ENCODE measurements around the gene CABCOCO1. TPM values are rescaled to one million over a fixed set of nuclear protein-coding genes. Genes with fewer than 3 reads are reported as not detected.
"Not testable (repeated sequence)": the region's sequence is repeated elsewhere in the genome, so short reads cannot be mapped to it uniquely, and the experiment has no call there.

CABCOCO1 gene
- total RNA-seq, 4 donors from 2014 or later: 0.45 to 0.54 TPM; not detected in 2

GRCh38 chr10:61735882-61736281, 73.2 kb downstream of the CABCOCO1 start:
- H3K4me3 ChIP-seq (replicated peaks in 1 of 3): no peak overlapping the region
- no peaks in the 10 kb centered on the region for H3K9me3 ChIP-seq
- WGBS, 2 donors: 94 to 97% methylated on average over 3 of the region's 3 CpGs
- H3K27ac ChIP-seq: no peak overlapping the region
- no peaks in the 10 kb centered on the region for H3K36me3 ChIP-seq
- intact Hi-C loops (cut with DNase I): no loop called here
- no peaks in the 10 kb centered on the region for H3K27me3 ChIP-seq
- no peak for DNase-seq
- TF ChIP-seq CTCF (IDR thresholded peaks at IDR 0.05): no peak
- TF ChIP-seq POLR2A (IDR thresholded peaks at IDR 0.05): no peak
- no peaks in the 10 kb centered on the region for H3K4me1 ChIP-seq

GRCh38 chr10:61737455-61737854, 74.7 kb downstream of the CABCOCO1 start:
- intact Hi-C loops (cut with DNase I); H3K4me3 ChIP-seq (replicated peaks in 1 of 3); H3K36me3 ChIP-seq; H3K4me1 ChIP-seq; H3K27me3 ChIP-seq; H3K9me3 ChIP-seq; DNase-seq; H3K27ac ChIP-seq: not testable (repeated sequence)
- 94% methylated on average over 6 of the region's 6 CpGs for WGBS, 2 donors

GRCh38 chr10:61742812-61743211, 80.1 kb downstream of the CABCOCO1 start:
- no peak for DNase-seq
- TF ChIP-seq POLR2A (IDR thresholded peaks at IDR 0.05): no peak
- TF ChIP-seq CTCF (IDR thresholded peaks at IDR 0.05): no peak
- Histone ChIP-seq H3K27me3 (no peaks in the 10 kb centered on the region), H3K4me1 (peaks cover 1 to 11% of the 10 kb centered on the region in 2 donors), H3K27ac (no peak overlapping the region), H3K4me3 (replicated peaks in 1 of 3) (no peak overlapping the region), H3K9me3 (no peaks in the 10 kb centered on the region), H3K36me3 (no peaks in the 10 kb centered on the region)
- intact Hi-C loops (cut with DNase I): no loop called here
- WGBS, 2 donors: 77 to 96% methylated on average over 1 of the region's 1 CpG

- H3K27ac ChIP-seq: no peak overlapping the region
- DNase-seq: no peak
- H3K36me3 ChIP-seq: no peaks in the 10 kb centered on the region
- no peak for TF ChIP-seq CTCF (IDR thresholded peaks at IDR 0.05)
- no peak for TF ChIP-seq POLR2A (IDR thresholded peaks at IDR 0.05)
- peaks cover 4 to 19% of the 10 kb centered on the region in 2 donors for H3K4me1 ChIP-seq
- H3K4me3 ChIP-seq (replicated peaks in 1 of 3): no peak overlapping the region
- intact Hi-C loops (cut with DNase I): no loop called here
- no peaks in the 10 kb centered on the region for H3K27me3 ChIP-seq
- WGBS, 2 donors: 98 to 100% methylated on average over 1 of the region's 1 CpG
- H3K9me3 ChIP-seq: no peaks in the 10 kb centered on the region
These were observed 81.7 kb downstream of the CABCOCO1 start for GRCh38 chr10:61744469-61744868.

- WGBS, 2 donors: 91 to 95% methylated on average over 2 of the region's 2 CpGs
- Histone ChIP-seq H3K4me3 (replicated peaks in 1 of 3) (no peak overlapping the region), H3K4me1 (peaks cover 7 to 28% of the 10 kb centered on the region in 2 donors), H3K27me3 (no peaks in the 10 kb centered on the region), H3K27ac (no peak overlapping the region), H3K36me3 (no peaks in the 10 kb centered on the region), H3K9me3 (no peaks in the 10 kb centered on the region)
- DNase-seq: no peak
- intact Hi-C loops (cut with DNase I): no loop called here
- no peak for TF ChIP-seq POLR2A (IDR thresholded peaks at IDR 0.05)
- TF ChIP-seq CTCF (IDR thresholded peaks at IDR 0.05): no peak
These were observed 83.6 kb downstream of the CABCOCO1 start for GRCh38 chr10:61746377-61746776.

GRCh38 chr10:61747307-61747706, 84.6 kb downstream of the CABCOCO1 start:
- intact Hi-C loops (cut with DNase I): no loop called here
- Histone ChIP-seq H3K27me3 (no peaks in the 10 kb centered on the region), H3K4me3 (replicated peaks in 1 of 3) (no peak overlapping the region), H3K4me1 (peaks cover 16 to 35% of the 10 kb centered on the region in 2 donors), H3K27ac (peak overlapping the region in 1 of 3 donors; percentile 0), H3K9me3 (no peaks in the 10 kb centered on the region), H3K36me3 (no peaks in the 10 kb centered on the region)
- WGBS, 2 donors: 89 to 90% methylated on average over 2 of the region's 2 CpGs
- no peak for DNase-seq
- TF ChIP-seq CTCF (IDR thresholded peaks at IDR 0.05) (no peak), POLR2A (IDR thresholded peaks at IDR 0.05) (no peak)

Data from thyroid gland (tissue), 4 donors.